Uterus (tissue), 4 donors: Measurements from ENCODE around the gene TRIM28. TPM values are rescaled to one million over a fixed set of nuclear protein-coding genes. Genes with fewer than 3 reads are reported as not detected.

Source experiments
- DNase-seq, 2 donors: peaks; one replicate each; pipeline ENCODE4 v3.0.0-alpha.2; 2019 to 2020
- H3K27ac ChIP-seq, 2 donors: fragments of 200-600 bp; sonication (generic); 1 replicate in 1 of 2; 2 replicates in 1 of 2; pipeline ENCODE4 v1.5.1; 2016 to 2018
- H3K27me3 ChIP-seq, 2 donors: fragments of 200-600 bp; sonication (generic); one replicate each; pipeline ENCODE4 v1.5.1; 2018 to 2019; ENCODE audit warnings: control low read depth in 1 of 2
- H3K36me3 ChIP-seq, 2 donors: fragments of 200-600 bp; sonication (generic); one replicate each; pipeline ENCODE4 v1.5.1; 2019; ENCODE audit warnings: control low read depth in 1 of 2
- H3K4me1 ChIP-seq, 2 donors: fragments of 200-600 bp; sonication (generic); one replicate each; pipeline ENCODE4 v1.5.1; 2018 to 2019; ENCODE audit warnings: control low read depth in 1 of 2
- H3K4me3 ChIP-seq, 2 donors: fragments of 200-600 bp; sonication (generic); 1 replicate in 1 of 2; 2 replicates in 1 of 2; pipeline ENCODE4 v1.5.1; 2018 to 2019; ENCODE audit warnings: mild to moderate bottlenecking in 1 of 2
- H3K9me3 ChIP-seq, 2 donors: fragments of 200-600 bp; sonication (generic); one replicate each; pipeline ENCODE4 v1.5.1; 2019; ENCODE audit warnings: control low read depth in 1 of 2
- CTCF ChIP-seq, 4 experiments: fragments of 200-600 bp in 2 of 4; fragments of 450-650 bp in 2 of 4; sonication (generic) in 2 of 4; IDR thresholded peaks; one replicate each; pipeline ENCODE4 v1.5.1; 2016 to 2019; ENCODE audit warnings: antibody characterized with exemption in 4 of 4, mild to moderate bottlenecking in 2 of 4, moderate library complexity in 1 of 4
- POLR2A ChIP-seq, 2 donors: fragments of 450-650 bp; IDR thresholded peaks; one replicate each; pipeline ENCODE4 v1.6.1; 2016; ENCODE audit warnings: antibody characterized with exemption in 2 of 2, mild to moderate bottlenecking in 1 of 2, moderate library complexity in 1 of 2
- intact Hi-C: fragments of 100-400 bp; cut with DNase I; formaldehyde crosslinking; loops from one replicate; pipeline ENCODE4 v1.15.1; 2023; ENCODE audit warnings: low total_unique reads
- total RNA-seq, 4 donors: library from RNA; depleted of rRNA in 3 of 4; stranded (reverse); fragments of >200 nt in 3 of 4; gene quantifications; one replicate each; pipeline versions ENCODE4 v1.1.0 to v1.2.4, GENCODE V29; 2014 to 2023
- donor health status: DM: yes; HTN: yes; CAD: no.

Gene TRIM28
- total RNA-seq, 4 donors from 2014 or later = 192 to 322 (median 280) TPM

GRCh38 chr19:58520257-58520599 is 23.6 kb upstream of the TRIM28 start:
- TF ChIP-seq POLR2A (IDR thresholded peaks at IDR 0.05) (no peak), CTCF (IDR thresholded peaks at IDR 0.05) (no peak)
- no peaks in the 10 kb centered on the region for H3K36me3 ChIP-seq
- no peaks in the 10 kb centered on the region for H3K9me3 ChIP-seq
- intact Hi-C loops = no loop called here
- H3K4me1 ChIP-seq = peaks cover 0 to 12% of the 10 kb centered on the region in 2 donors
- H3K4me3 ChIP-seq = peak overlapping the region; percentile 88 to 89
- H3K27me3 ChIP-seq = no peaks in the 10 kb centered on the region
- H3K27ac ChIP-seq = peak overlapping the region; percentile 89 to 96
- no peak for DNase-seq

- H3K9me3 ChIP-seq = no peaks in the 10 kb centered on the region
- H3K36me3 ChIP-seq = no peaks in the 10 kb centered on the region
- intact Hi-C loops = no loop called here
- DNase-seq = no peak
- H3K27me3 ChIP-seq = no peaks in the 10 kb centered on the region
- TF ChIP-seq CTCF (IDR thresholded peaks at IDR 0.05) = no peak
- TF ChIP-seq POLR2A (IDR thresholded peaks at IDR 0.05) = no peak
- no peak overlapping the region for H3K27ac ChIP-seq
- peaks cover 0 to 12% of the 10 kb centered on the region in 2 donors for H3K4me1 ChIP-seq
- no peak overlapping the region for H3K4me3 ChIP-seq
Measured at GRCh38 chr19:58521651-58522050, 22.2 kb upstream of the TRIM28 start.

DNA sequence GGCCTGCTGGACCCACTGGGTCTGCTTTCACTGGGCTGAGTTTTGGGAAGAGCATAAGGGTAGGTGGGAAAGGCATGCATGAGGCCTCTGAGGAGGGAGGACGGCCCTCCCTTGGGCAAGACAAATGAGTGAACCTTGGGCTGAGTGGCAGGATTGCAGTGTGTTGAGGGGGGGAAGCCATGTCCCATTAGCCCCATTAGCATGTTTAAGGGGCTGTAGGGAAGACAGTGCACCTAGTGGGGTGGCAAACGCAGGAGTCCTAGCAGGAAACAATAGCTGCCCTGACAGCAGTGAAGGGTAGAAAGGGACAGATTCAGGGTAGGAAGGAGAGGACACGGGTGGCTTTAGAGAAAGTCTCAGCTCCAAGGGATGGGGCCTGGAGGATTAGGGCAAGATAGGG is 21.2 kb upstream of the TRIM28 start:
- intact Hi-C loops = no loop called here
- peaks cover 0 to 12% of the 10 kb centered on the region in 2 donors for H3K4me1 ChIP-seq
- no peak for DNase-seq
- H3K4me3 ChIP-seq = no peak overlapping the region
- H3K36me3 ChIP-seq = no peaks in the 10 kb centered on the region
- H3K27ac ChIP-seq = no peak overlapping the region
- H3K9me3 ChIP-seq = no peaks in the 10 kb centered on the region
- H3K27me3 ChIP-seq = no peaks in the 10 kb centered on the region
- TF ChIP-seq CTCF (IDR thresholded peaks at IDR 0.05) = no peak
- no peak for TF ChIP-seq POLR2A (IDR thresholded peaks at IDR 0.05)

- TF ChIP-seq CTCF (IDR thresholded peaks at IDR 0.05) (no peak), POLR2A (IDR thresholded peaks at IDR 0.05) (no peak)
- H3K36me3 ChIP-seq = no peaks in the 10 kb centered on the region
- no peak for DNase-seq
Measured at GRCh38 chr19:58529405-58529804, 14.5 kb upstream of the TRIM28 start.

DNA sequence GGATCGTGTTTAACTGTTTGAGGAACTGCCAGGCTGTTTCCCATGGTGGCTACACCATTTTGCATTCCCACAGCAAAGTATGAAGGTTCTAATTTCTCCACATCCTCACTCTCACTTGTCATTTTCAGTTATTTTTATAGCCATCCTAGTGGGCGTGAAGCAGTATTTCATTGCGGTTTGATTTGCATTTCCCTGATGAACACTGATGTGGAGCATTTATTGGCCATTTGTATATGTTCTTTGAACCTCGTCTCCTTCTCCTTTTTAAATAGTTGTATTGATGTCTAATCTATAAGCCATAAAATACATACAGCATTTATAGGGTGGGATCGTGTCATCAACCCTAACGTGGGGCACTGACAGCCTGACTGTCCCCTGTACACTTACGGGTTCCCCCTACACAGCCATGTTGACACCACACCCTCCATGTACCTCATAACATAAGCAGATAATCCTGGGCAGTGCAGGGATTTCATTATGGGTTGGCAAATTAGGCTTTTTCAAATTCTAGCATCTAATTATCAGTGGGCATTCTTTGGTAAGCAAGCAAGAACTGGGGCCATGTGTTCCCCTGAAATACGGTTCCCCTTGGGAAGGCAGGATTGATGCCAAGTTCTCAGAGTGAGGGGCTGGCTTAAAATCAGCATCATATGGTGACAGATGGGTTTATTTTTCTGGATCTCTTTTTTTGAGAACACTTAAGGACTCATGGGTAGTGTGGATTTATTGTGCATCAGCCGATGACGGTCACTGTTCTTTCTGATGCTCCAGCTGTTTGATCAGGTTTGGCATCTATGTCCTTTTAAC is 12.6 kb upstream of the TRIM28 start:
- TF ChIP-seq POLR2A (IDR thresholded peaks at IDR 0.05) (no peak), CTCF (IDR thresholded peaks at IDR 0.05) (no peak)
- no peak for DNase-seq
- intact Hi-C loops = no loop called here

More at GRCh38 chr19:58529405-58529804, 14.5 kb upstream of the TRIM28 start:
- H3K4me3 ChIP-seq = no peak overlapping the region
- no peaks in the 10 kb centered on the region for H3K4me1 ChIP-seq
- no peak overlapping the region for H3K27ac ChIP-seq
- H3K9me3 ChIP-seq = no peaks in the 10 kb centered on the region
- H3K27me3 ChIP-seq = no peaks in the 10 kb centered on the region
- intact Hi-C loops = no loop called here

More for the DNA sequence above, 12.6 kb upstream of the TRIM28 start:
- Histone ChIP-seq H3K36me3 (no peaks in the 10 kb centered on the region), H3K27ac (no peak overlapping the region), H3K27me3 (no peaks in the 10 kb centered on the region), H3K4me1 (no peaks in the 10 kb centered on the region), H3K9me3 (no peaks in the 10 kb centered on the region), H3K4me3 (no peak overlapping the region)
